HepG2 (cell line): ENCODE data around the gene NHSL1. TPM values are rescaled to one million over a fixed set of nuclear protein-coding genes. Genes with fewer than 3 reads are reported as not detected.
A peak's percentile ranks its signal among the peaks of the same experiment; 100 is the strongest.

Experiments used
- ARHGAP35 ChIP-seq: sonication (generic); formaldehyde crosslinking; IDR thresholded peaks from 2 replicates; pipeline ENCODE4 v1.9.0; 2022; ENCODE audit warnings: mild to moderate bottlenecking, inconsistent platforms, moderate library complexity, missing genetic modification reagents, borderline replicate concordance
- ELF4 ChIP-seq: sonication (generic); formaldehyde crosslinking; IDR thresholded peaks from 2 replicates; pipeline ENCODE4 v1.5.0; 2020; ENCODE audit warnings: missing genetic modification reagents, mild to moderate bottlenecking, moderate library complexity, borderline replicate concordance
- IRF2 ChIP-seq: IDR thresholded peaks from 2 replicates; pipeline ENCODE4 v1.6.1; 2018; ENCODE audit warnings: missing genetic modification reagents, missing compliant biosample characterization
- MED8 ChIP-seq: sonication (generic); formaldehyde crosslinking; IDR thresholded peaks from 2 replicates; pipeline ENCODE4 v1.8.1; 2023; ENCODE audit warnings: mild to moderate bottlenecking, missing genetic modification reagents; ENCODE audit not compliant: insufficient replicate concordance
- PHF5A ChIP-seq: IDR thresholded peaks from one replicate; pipeline ENCODE4 v1.6.1; 2018; ENCODE audit warnings: low read depth, missing genetic modification reagents; ENCODE audit not compliant: unreplicated experiment
- POLR2AphosphoS5 ChIP-seq: IDR thresholded peaks from 2 replicates; pipeline ENCODE4 v1.6.1; 2012; ENCODE audit warnings: low read depth, low read length
- TBX2 ChIP-seq: sonication (generic); formaldehyde crosslinking; IDR thresholded peaks from 2 replicates; pipeline ENCODE4 v1.5.0; 2020; ENCODE audit warnings: missing genetic modification reagents, mild to moderate bottlenecking, borderline replicate concordance
- TP53 ChIP-seq: sonication (generic); formaldehyde crosslinking; conservative IDR thresholded peaks from 2 replicates; pipeline ENCODE4 v1.4.0; 2020; ENCODE audit warnings: missing genetic modification reagents
- ZNF24 ChIP-seq: fragments of 450-650 bp; IDR thresholded peaks from 2 replicates; pipeline ENCODE4 v1.6.1; 2017; ENCODE audit warnings: antibody characterized with exemption, mild to moderate bottlenecking
- ZNF607 ChIP-seq: sonication (generic); formaldehyde crosslinking; IDR thresholded peaks from 2 replicates; pipeline ENCODE4 v1.5.1; 2020; ENCODE audit warnings: missing genetic modification reagents, mild to moderate bottlenecking, borderline replicate concordance
- polyA plus RNA-seq, 8 experiments: library from polyadenylated mRNA; depleted of rRNA in 3 of 8; stranded (reverse) in 7 of 8; unstranded in 1 of 8; fragments of >200 nt; fragmentation: Illumina TruSeq in 4 of 8; extraction: Trizol in 4 of 8; gene quantifications; 2 replicates each; pipeline versions ENCODE4 v1.2.1 to v1.2.3, GENCODE V29; 2011 to 2016; ENCODE audit warnings: low read depth in 4 of 8, missing spikeins in 1 of 8, mixed read lengths in 1 of 8; ENCODE audit not compliant: insufficient read depth in 1 of 8
- total RNA-seq, 5 experiments: library from RNA; depleted of rRNA; stranded (reverse); fragments of >200 nt; fragmentation: Illumina TruSeq; extraction: Trizol; gene quantifications; 2 replicates each; pipeline ENCODE4 v1.2.3, GENCODE V29; 2016; ENCODE audit warnings: low read depth in 1 of 5
- TF ChIP-seq, protein P1 (sequence below): sonication (generic); formaldehyde crosslinking; IDR thresholded peaks from 2 replicates; pipeline ENCODE4 v1.4.0; 2020; ENCODE audit warnings: mild to moderate bottlenecking, missing genetic modification reagents
- TF ChIP-seq, protein P2 (sequence below): sonication (generic); formaldehyde crosslinking; IDR thresholded peaks from 2 replicates; pipeline ENCODE4 v1.4.0; 2020; ENCODE audit warnings: missing genetic modification reagents
- TF ChIP-seq, protein P3 (sequence below): sonication (generic); formaldehyde crosslinking; IDR thresholded peaks from 2 replicates; pipeline ENCODE4 v1.4.0; 2020; ENCODE audit warnings: missing genetic modification reagents, low read depth, mild to moderate bottlenecking, borderline replicate concordance
- TF ChIP-seq, protein P4 (sequence below): sonication (generic); formaldehyde crosslinking; IDR thresholded peaks from 2 replicates; pipeline ENCODE4 v1.8.0; 2022; ENCODE audit warnings: missing genetic modification reagents, low read depth, mild to moderate bottlenecking, borderline replicate concordance
- TF ChIP-seq, protein P5 (sequence below): sonication (generic); formaldehyde crosslinking; IDR thresholded peaks from 2 replicates; pipeline ENCODE4 v1.4.0; 2020; ENCODE audit warnings: low read depth, missing genetic modification reagents
- TF ChIP-seq, protein P6 (sequence below): IDR thresholded peaks from 2 replicates; pipeline ENCODE4 v1.6.1; 2016; ENCODE audit warnings: low read depth, borderline replicate concordance

NHSL1 gene
- total and polyA plus RNA-seq, 2 of the 13 experiments (the other 11 are each of a cell fraction or from before 2014, with no cell fraction given): 24.9 to 53.6 TPM

DNA sequence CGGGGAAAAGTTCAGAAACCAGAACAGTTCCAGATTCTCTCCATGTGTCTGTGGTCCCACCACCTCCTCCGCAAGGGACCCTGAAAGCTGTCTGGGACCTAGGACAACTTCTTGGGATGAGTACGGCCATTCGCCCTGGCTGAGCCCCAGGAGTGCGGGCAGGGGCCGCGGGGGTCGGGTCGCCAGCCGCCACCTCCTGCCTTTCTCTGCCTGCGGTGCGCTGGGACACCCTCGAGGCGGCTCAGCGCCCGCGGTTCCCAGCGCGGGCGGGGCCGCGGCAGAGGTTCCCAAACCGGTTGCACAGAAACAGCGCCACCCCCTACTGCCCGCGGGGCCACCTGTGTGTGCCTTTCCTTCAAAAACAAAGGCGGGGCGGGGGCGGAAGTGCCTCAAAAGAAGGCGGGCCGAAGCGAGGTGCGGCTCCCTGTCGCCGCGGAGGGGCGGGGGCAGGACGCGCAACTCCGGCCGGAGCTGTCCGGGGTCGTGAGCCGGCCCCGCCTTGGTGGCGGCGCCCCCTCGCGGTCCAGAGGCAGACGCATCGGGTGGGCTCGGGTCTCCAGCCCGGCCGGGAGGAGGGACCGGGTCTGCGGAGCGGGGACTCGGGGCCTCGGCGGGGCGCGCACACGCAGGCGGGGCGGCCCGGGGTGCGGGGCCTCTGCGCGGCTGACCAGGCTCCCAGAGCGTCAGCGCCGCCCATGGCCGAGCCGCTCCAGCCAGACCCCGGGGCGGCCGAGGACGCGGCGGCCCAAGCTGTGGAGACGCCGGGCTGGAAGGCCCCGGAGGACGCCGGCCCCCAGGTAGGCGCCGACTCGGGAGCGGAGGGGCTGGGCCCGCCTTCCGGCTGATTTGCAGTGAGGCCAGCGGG, 95.3 kb downstream of the NHSL1 start, which contains the start of gene HEBP2 (continued):
- TF ChIP-seq, protein P1, sequence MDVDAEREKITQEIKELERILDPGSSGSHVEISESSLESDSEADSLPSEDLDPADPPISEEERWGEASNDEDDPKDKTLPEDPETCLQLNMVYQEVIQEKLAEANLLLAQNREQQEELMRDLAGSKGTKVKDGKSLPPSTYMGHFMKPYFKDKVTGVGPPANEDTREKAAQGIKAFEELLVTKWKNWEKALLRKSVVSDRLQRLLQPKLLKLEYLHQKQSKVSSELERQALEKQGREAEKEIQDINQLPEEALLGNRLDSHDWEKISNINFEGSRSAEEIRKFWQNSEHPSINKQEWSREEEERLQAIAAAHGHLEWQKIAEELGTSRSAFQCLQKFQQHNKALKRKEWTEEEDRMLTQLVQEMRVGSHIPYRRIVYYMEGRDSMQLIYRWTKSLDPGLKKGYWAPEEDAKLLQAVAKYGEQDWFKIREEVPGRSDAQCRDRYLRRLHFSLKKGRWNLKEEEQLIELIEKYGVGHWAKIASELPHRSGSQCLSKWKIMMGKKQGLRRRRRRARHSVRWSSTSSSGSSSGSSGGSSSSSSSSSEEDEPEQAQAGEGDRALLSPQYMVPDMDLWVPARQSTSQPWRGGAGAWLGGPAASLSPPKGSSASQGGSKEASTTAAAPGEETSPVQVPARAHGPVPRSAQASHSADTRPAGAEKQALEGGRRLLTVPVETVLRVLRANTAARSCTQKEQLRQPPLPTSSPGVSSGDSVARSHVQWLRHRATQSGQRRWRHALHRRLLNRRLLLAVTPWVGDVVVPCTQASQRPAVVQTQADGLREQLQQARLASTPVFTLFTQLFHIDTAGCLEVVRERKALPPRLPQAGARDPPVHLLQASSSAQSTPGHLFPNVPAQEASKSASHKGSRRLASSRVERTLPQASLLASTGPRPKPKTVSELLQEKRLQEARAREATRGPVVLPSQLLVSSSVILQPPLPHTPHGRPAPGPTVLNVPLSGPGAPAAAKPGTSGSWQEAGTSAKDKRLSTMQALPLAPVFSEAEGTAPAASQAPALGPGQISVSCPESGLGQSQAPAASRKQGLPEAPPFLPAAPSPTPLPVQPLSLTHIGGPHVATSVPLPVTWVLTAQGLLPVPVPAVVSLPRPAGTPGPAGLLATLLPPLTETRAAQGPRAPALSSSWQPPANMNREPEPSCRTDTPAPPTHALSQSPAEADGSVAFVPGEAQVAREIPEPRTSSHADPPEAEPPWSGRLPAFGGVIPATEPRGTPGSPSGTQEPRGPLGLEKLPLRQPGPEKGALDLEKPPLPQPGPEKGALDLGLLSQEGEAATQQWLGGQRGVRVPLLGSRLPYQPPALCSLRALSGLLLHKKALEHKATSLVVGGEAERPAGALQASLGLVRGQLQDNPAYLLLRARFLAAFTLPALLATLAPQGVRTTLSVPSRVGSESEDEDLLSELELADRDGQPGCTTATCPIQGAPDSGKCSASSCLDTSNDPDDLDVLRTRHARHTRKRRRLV: no peak
- peak; percentile 68 for TF ChIP-seq POLR2AphosphoS5
- peak; percentile 87 for TF ChIP-seq MED8 (CRISPR knock-in tag)
- TF ChIP-seq ZNF607 (CRISPR knock-in tag): no peak; the same call in 1 of the 2 replicates
- TF ChIP-seq, protein P2, sequence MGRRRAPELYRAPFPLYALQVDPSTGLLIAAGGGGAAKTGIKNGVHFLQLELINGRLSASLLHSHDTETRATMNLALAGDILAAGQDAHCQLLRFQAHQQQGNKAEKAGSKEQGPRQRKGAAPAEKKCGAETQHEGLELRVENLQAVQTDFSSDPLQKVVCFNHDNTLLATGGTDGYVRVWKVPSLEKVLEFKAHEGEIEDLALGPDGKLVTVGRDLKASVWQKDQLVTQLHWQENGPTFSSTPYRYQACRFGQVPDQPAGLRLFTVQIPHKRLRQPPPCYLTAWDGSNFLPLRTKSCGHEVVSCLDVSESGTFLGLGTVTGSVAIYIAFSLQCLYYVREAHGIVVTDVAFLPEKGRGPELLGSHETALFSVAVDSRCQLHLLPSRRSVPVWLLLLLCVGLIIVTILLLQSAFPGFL (CRISPR knock-in tag): no peak
- TF ChIP-seq, protein P3, sequence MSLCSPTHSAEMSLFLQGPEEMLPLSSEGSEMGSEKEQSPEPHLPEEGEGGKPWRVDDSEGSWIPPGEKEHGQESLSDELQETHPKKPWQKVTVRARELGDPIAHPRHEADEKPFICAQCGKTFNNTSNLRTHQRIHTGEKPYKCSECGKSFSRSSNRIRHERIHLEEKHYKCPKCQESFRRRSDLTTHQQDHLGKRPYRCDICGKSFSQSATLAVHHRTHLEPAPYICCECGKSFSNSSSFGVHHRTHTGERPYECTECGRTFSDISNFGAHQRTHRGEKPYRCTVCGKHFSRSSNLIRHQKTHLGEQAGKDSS (CRISPR knock-in tag): peak; percentile 86
- TF ChIP-seq ZNF24: no peak
- TF ChIP-seq TBX2 (CRISPR knock-in tag): peak; percentile 94
- TF ChIP-seq, protein P4, sequence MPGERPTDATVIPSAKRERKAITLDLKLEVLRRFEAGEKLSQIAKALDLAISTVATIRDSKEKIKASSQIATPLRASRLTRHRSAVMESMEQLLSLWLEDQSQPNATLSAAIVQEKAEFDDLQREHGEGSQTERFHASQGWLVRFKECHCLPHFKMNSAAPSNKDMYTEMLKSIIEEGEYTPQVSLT (CRISPR knock-in tag): no peak; the same call in 1 of the 2 replicates
- TF ChIP-seq, protein P5, sequence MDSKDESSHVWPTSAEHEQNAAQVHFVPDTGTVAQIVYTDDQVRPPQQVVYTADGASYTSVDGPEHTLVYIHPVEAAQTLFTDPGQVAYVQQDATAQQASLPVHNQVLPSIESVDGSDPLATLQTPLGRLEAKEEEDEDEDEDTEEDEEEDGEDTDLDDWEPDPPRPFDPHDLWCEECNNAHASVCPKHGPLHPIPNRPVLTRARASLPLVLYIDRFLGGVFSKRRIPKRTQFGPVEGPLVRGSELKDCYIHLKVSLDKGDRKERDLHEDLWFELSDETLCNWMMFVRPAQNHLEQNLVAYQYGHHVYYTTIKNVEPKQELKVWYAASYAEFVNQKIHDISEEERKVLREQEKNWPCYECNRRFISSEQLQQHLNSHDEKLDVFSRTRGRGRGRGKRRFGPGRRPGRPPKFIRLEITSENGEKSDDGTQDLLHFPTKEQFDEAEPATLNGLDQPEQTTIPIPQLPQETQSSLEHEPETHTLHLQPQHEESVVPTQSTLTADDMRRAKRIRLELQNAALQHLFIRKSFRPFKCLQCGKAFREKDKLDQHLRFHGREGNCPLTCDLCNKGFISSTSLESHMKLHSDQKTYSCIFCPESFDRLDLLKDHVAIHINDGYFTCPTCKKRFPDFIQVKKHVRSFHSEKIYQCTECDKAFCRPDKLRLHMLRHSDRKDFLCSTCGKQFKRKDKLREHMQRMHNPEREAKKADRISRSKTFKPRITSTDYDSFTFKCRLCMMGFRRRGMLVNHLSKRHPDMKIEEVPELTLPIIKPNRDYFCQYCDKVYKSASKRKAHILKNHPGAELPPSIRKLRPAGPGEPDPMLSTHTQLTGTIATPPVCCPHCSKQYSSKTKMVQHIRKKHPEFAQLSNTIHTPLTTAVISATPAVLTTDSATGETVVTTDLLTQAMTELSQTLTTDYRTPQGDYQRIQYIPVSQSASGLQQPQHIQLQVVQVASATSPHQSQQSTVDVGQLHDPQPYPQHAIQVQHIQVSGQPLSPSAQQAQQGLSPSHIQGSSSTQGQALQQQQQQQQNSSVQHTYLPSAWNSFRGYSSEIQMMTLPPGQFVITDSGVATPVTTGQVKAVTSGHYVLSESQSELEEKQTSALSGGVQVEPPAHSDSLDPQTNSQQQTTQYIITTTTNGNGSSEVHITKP (CRISPR knock-in tag): no peak
- peak; percentile 89 for TF ChIP-seq IRF2
- TF ChIP-seq PHF5A (CRISPR knock-in tag): peak; percentile 84
- TF ChIP-seq ELF4 (CRISPR knock-in tag): no peak; the same call in 1 of the 2 replicates
- peak; percentile 49; the same call in 1 of the 2 replicates for TF ChIP-seq TP53 (CRISPR knock-in tag)
- TF ChIP-seq, protein P6, sequence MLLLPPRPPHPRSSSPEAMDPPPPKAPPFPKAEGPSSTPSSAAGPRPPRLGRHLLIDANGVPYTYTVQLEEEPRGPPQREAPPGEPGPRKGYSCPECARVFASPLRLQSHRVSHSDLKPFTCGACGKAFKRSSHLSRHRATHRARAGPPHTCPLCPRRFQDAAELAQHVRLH (CRISPR knock-in tag): peak; percentile 64; the same call in 1 of the 2 replicates
- no peak for TF ChIP-seq ARHGAP35
